RWPE1 (cell line): ENCODE results near the gene TMEM43.

Experiments used
- CTCF ChIA-PET: fragments of 350-600 bp; sonication (Branson Sonifier 250); formaldehyde crosslinking; extraction: SDS; loops from one replicate; lab custom pipeline; 2021; lab: Yijun Ruan, JAX
- POLR2A ChIA-PET: fragments of 400-600 bp; formaldehyde crosslinking; extraction: SDS; loops from one replicate; lab custom pipeline; 2020; ENCODE audit warnings: antibody characterized with exemption; ENCODE audit not compliant: low non-redundant PET; lab: Yijun Ruan, JAX
- DNase-seq: peaks from one replicate; pipeline ENCODE4 v3.0.0; 2012; ENCODE audit warnings: low spot score
- H3K27ac ChIP-seq: fragments of 450-650 bp; 2 replicates; pipeline ENCODE4 v1.5.1; 2017
- TF ChIP-seq, protein P1 (sequence below): fragments of 450-650 bp; conservative IDR thresholded peaks from 2 replicates; pipeline ENCODE4 v1.5.1; 2017; ENCODE audit warnings: low read depth, mild to moderate bottlenecking

Gene TMEM43

DNA sequence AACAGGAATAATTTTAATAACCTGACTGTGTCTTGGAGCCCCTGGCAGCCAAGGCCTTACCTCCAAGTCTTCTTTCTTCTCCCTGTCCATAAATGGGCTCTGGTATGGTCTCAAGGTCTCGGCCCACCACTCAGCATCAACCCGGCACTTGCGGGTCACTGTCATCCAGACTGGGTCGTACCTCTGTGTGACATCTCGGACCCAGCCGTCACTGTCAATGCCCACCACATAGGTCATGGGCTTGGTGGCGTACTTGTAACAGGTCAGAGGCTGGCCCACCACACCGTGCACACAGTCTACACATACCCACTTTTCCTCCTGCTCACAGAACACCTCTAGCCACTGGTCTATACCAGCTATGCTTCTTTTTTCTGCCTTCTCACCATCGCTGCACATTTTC lies 33.1 kb downstream of the TMEM43 start:
- ChIA-PET POLR2A (interaction anchor here (0.8 kb wide), 1 partner anchor 226 kb away, joined by 3 read pairs; no protein-coding TSS in a partner anchor), CTCF (no interaction called here)
- TF ChIP-seq, protein P1, sequence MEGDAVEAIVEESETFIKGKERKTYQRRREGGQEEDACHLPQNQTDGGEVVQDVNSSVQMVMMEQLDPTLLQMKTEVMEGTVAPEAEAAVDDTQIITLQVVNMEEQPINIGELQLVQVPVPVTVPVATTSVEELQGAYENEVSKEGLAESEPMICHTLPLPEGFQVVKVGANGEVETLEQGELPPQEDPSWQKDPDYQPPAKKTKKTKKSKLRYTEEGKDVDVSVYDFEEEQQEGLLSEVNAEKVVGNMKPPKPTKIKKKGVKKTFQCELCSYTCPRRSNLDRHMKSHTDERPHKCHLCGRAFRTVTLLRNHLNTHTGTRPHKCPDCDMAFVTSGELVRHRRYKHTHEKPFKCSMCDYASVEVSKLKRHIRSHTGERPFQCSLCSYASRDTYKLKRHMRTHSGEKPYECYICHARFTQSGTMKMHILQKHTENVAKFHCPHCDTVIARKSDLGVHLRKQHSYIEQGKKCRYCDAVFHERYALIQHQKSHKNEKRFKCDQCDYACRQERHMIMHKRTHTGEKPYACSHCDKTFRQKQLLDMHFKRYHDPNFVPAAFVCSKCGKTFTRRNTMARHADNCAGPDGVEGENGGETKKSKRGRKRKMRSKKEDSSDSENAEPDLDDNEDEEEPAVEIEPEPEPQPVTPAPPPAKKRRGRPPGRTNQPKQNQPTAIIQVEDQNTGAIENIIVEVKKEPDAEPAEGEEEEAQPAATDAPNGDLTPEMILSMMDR: no peak
- peak overlapping the region; percentile 58 for H3K27ac ChIP-seq
- DNase-seq: no peak

DNA sequence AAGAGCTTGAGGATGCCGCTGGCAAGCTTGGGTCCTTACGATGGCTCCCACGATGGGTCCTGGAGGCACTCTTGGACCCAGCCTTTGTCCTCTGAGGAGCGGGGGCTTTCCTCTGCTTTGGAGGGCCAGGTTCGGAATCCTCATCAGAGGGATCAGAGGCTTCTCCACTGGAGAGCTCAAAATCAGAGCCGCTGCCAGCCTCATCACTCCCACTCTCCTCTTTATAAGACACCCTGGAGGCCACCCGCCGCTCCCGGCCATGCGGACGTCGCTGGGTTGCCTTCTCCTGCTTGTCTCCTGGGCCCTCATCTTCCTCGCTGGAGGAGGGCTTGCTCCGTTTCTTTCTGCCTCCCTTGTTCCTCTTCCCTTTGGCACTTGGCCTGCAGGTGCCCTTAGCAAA lies 33.5 kb downstream of the TMEM43 start:
- TF ChIP-seq, protein P1: no peak
- ChIA-PET POLR2A (no interaction called here), CTCF (no interaction called here)
- DNase-seq: no peak
- peak overlapping the region; percentile 58 for H3K27ac ChIP-seq

DNA sequence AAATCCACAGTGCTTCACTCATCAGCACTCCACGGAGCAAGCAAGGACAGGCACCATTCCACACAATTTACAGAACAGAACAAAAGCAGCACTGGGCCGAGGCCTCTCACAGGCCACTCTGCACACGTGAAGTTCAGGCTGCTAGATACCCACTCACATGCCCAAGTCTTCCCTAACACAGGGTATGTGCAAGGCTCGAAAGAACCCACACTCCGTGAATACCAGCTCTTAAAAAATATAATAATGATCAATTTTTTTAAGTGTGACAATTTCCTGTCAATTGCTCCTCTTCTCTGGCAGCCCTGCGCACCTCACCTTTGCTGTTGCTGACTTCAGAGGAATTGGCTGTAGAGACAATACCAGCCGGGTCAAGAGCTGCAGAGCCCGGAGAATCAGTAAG lies 34.6 kb downstream of the TMEM43 start:
- CTCF ChIA-PET: no interaction called here
- no peak for DNase-seq
- TF ChIP-seq, protein P1: no peak
- no peak overlapping the region for H3K27ac ChIP-seq
- POLR2A ChIA-PET: no interaction called here

DNA sequence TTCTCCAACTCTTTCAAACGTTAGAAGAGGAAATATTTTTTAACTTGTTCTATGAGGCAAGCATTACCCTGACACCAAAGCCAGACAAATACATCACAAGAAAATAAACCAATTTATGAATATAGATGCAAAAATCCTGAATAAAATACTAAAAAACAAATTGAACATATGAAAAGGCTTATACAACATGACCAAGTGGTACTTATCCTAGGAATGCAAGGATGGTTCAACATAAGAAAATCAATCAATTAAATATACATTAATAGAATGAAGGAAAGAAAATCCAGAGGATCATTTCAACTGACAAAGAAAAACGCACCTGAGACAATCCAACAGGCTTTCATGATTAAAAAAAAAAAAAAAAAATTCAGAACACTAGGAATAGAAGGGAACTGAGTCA lies 36.4 kb downstream of the TMEM43 start:
- no peak for DNase-seq
- ChIA-PET POLR2A (no interaction called here), CTCF (interaction anchor here (0.5 kb wide), 1 partner anchor 215 kb away, joined by 3 read pairs; no protein-coding TSS in a partner anchor)
- H3K27ac ChIP-seq: no peak overlapping the region
- TF ChIP-seq, protein P1: no peak

DNA sequence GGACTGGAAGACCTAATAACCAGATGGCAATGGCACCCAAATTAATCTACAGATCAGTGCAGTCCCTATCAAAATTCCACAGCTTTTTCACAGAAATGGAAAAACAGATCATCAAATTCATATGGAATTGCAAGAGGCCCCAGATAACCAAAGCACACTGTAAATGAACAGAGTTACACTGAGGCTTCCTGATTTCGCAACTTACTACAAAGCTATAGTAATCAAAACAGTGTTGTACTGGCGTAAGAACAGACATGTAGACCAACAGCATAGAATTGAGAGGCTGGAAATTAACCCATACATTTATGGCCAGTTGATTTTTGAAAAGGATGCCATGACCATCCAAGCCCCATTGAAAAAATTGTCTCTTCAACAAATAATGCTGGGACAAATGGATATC lies 37.3 kb downstream of the TMEM43 start:
- POLR2A ChIA-PET: no interaction called here
- CTCF ChIA-PET: no interaction called here
- no peak overlapping the region for H3K27ac ChIP-seq
- TF ChIP-seq, protein P1: no peak
- no peak for DNase-seq

- CTCF ChIA-PET: no interaction called here
- POLR2A ChIA-PET: no interaction called here
- TF ChIP-seq, protein P1: no peak
- no peak for DNase-seq
- H3K27ac ChIP-seq: peak overlapping the region; percentile 20; the same call in 1 of the 2 replicates
Measured at GRCh38 chr3:14166877-14167603, 42.2 kb downstream of the TMEM43 start.
